ENCODE data around the gene APCDD1. TPM values are rescaled to one million over a fixed set of nuclear protein-coding genes. Genes with fewer than 3 reads are reported as not detected.

APCDD1 gene
- total and polyA plus RNA-seq, 2 experiments from 2014 or later: 0.31 to 1.0 TPM

- Mint-ChIP-seq H3K27me3 (ENCODE audit: insufficient read depth, low read depth, poor library complexity) (peaks cover 10% of the 10 kb centered on the region), H3K4me3 (no peak overlapping the region), H3K4me1 (peaks cover 9% of the 10 kb centered on the region; the same call in 2 of the 3 replicates), H3K36me3 (ENCODE audit: low read depth) (no peaks in the 10 kb centered on the region), H3K27ac (no peak overlapping the region), H3K9me3 (no peaks in the 10 kb centered on the region)
- Histone ChIP-seq H3F3A (replicated peaks; ENCODE audit: low read depth) (no peaks in the 10 kb centered on the region), H3K27me3 (ENCODE audit: insufficient read depth) (no peaks in the 10 kb centered on the region), H2AFZ (no peak overlapping the region), H3K79me2 (replicated peaks; ENCODE audit: insufficient read depth) (no peaks in the 10 kb centered on the region), H3K4me2 (no peak overlapping the region), H3K9me2 (ENCODE audit: insufficient read depth) (peaks cover 5% of the 10 kb centered on the region), H3K36me3 (ENCODE audit: insufficient read depth) (no peaks in the 10 kb centered on the region), H3K4me1 (ENCODE audit: insufficient read depth) (no peaks in the 10 kb centered on the region), H3K4me3 (no peak overlapping the region), H3K27ac (ENCODE audit: low read depth) (no peak overlapping the region), H4K20me1 (replicated peaks; ENCODE audit: insufficient read depth) (no peaks in the 10 kb centered on the region)
- DNase-seq (ENCODE audit: low spot score) (no peak), ATAC-seq (no peak)
- no peak for TF ChIP-seq EZH2phosphoT487 (IDR thresholded peaks at IDR 0.05; ENCODE audit: unreplicated experiment)
- TF ChIP-seq NANOG (IDR thresholded peaks at IDR 0.05; ENCODE audit: borderline replicate concordance): no peak
- TF ChIP-seq CREB1 (CRISPR knock-in tag; IDR thresholded peaks at IDR 0.05; ENCODE audit: low read depth): no peak
These were observed 34.9 kb upstream of the APCDD1 start for GRCh38 chr18:10419420-10420103.

GRCh38 chr18:10420561-10421352, 33.7 kb upstream of the APCDD1 start:
- H3K9me3 Mint-ChIP-seq: no peaks in the 10 kb centered on the region
- Histone ChIP-seq H3K27me3 (ENCODE audit: insufficient read depth) (no peaks in the 10 kb centered on the region), H3K9me2 (ENCODE audit: insufficient read depth) (peaks cover 5% of the 10 kb centered on the region), H4K20me1 (replicated peaks; ENCODE audit: insufficient read depth) (no peaks in the 10 kb centered on the region), H3K79me2 (replicated peaks; ENCODE audit: insufficient read depth) (no peaks in the 10 kb centered on the region), H3K36me3 (ENCODE audit: insufficient read depth) (no peaks in the 10 kb centered on the region), H3F3A (replicated peaks; ENCODE audit: low read depth) (no peaks in the 10 kb centered on the region), H3K27ac (ENCODE audit: low read depth) (no peak overlapping the region), H3K4me3 (no peak overlapping the region), H2AFZ (no peak overlapping the region), H3K4me2 (no peak overlapping the region), H3K4me1 (ENCODE audit: insufficient read depth) (no peaks in the 10 kb centered on the region)
- ATAC-seq (no peak), DNase-seq (ENCODE audit: low spot score) (no peak)
- peaks cover 8% of the 10 kb centered on the region for H3K27me3 Mint-ChIP-seq (ENCODE audit: insufficient read depth, low read depth, poor library complexity)
- no peak overlapping the region for H3K27ac Mint-ChIP-seq
- H3K4me1 Mint-ChIP-seq: peaks cover 4% of the 10 kb centered on the region; the same call in 2 of the 3 replicates
- H3K36me3 Mint-ChIP-seq (ENCODE audit: low read depth): no peaks in the 10 kb centered on the region
- H3K4me3 Mint-ChIP-seq: no peak overlapping the region
- TF ChIP-seq STAT1 (IDR thresholded peaks at IDR 0.05; ENCODE audit: unreplicated experiment): no peak
- no peak for TF ChIP-seq ZNF114 (CRISPR knock-in tag; IDR thresholded peaks at IDR 0.05)
- no peak for TF ChIP-seq NANOG (IDR thresholded peaks at IDR 0.05; ENCODE audit: borderline replicate concordance)
- no peak for TF ChIP-seq CREB1 (CRISPR knock-in tag; IDR thresholded peaks at IDR 0.05; ENCODE audit: low read depth)
- no peak for TF ChIP-seq REST (IDR thresholded peaks at IDR 0.05; ENCODE audit: unreplicated experiment)
- TF ChIP-seq EZH2phosphoT487 (IDR thresholded peaks at IDR 0.05; ENCODE audit: unreplicated experiment): no peak
- no peak for TF ChIP-seq CTCF (conservative IDR thresholded peaks at IDR 0.05; ENCODE audit: low read depth in 2 of 2)
- no peak for TF ChIP-seq POLR2AphosphoS5 (IDR thresholded peaks at IDR 0.05; ENCODE audit: low read depth)
- no peak for TF ChIP-seq JUNB (IDR thresholded peaks at IDR 0.05; ENCODE audit: unreplicated experiment)
- no peak for TF ChIP-seq ETS1 (IDR thresholded peaks at IDR 0.05)
- TF ChIP-seq EZH2 (IDR thresholded peaks at IDR 0.05; ENCODE audit: low read depth, unreplicated experiment): no peak
- TF ChIP-seq ZNF331 (CRISPR knock-in tag; IDR thresholded peaks at IDR 0.05; ENCODE audit: low read depth): no peak

All from GM23338 (cell line).